Naive thymus-derived CD4-positive, alpha-beta T cell (primary cell): Measurements from ENCODE around the gene ACAN. TPM values are rescaled to one million over a fixed set of nuclear protein-coding genes. Genes with fewer than 3 reads are reported as not detected.

Experiments used
- ATAC-seq: fragments of 150-1000 bp; cut with Tn5 transposase; 2 replicates; pipeline ENCODE4 v1.10.0; 2021; ENCODE audit warnings: mild to moderate bottlenecking, moderate library complexity
- CTCF ChIA-PET: fragments of 350-600 bp; sonication (Branson Sonifier 250); formaldehyde crosslinking; loops from one replicate; lab custom pipeline; 2021; ENCODE audit warnings: antibody characterized with exemption; lab: Charles Lee
- POLR2A ChIA-PET: fragments of 350-600 bp; sonication (Branson Sonifier 250); formaldehyde crosslinking; loops from one replicate; lab custom pipeline; 2021; ENCODE audit warnings: antibody characterized with exemption, inconsistent platforms; lab: Charles Lee
- DNase-seq, 9 donors: peaks; one replicate each; pipeline versions ENCODE4 v3.0.0 to v3.0.0-alpha.2; 2020 to 2022; ENCODE audit warnings: mixed read lengths in 1 of 9
- H3K27ac ChIP-seq: one replicate; pipeline ENCODE4 v1.7.0; 2013; ENCODE audit warnings: mild to moderate bottlenecking, low read depth, low read length, moderate library complexity
- H3K27me3 ChIP-seq, 2 donors: one replicate each; pipeline ENCODE4 v1.7.0; 2013; ENCODE audit warnings: low read length in 2 of 2, mild to moderate bottlenecking in 2 of 2, moderate library complexity in 2 of 2; ENCODE audit not compliant: control insufficient read depth in 2 of 2, insufficient read depth in 2 of 2
- H3K36me3 ChIP-seq, 3 experiments: 1 replicate in 2 of 3; 2 replicates in 1 of 3; pipeline ENCODE4 v1.7.0; 2013; ENCODE audit warnings: low read length in 3 of 3, mild to moderate bottlenecking in 3 of 3, moderate library complexity in 1 of 3; ENCODE audit not compliant: insufficient read depth in 3 of 3, control insufficient read depth in 2 of 3
- H3K4me1 ChIP-seq, 2 donors: one replicate each; pipeline ENCODE4 v1.7.0; 2013; ENCODE audit warnings: low read length in 2 of 2, mild to moderate bottlenecking in 2 of 2, moderate library complexity in 1 of 2; ENCODE audit not compliant: control insufficient read depth in 2 of 2, insufficient read depth in 2 of 2
- H3K4me3 ChIP-seq: 2 replicates; pipeline ENCODE4 v1.7.0; 2013; ENCODE audit warnings: mild to moderate bottlenecking, low read length
- H3K9me3 ChIP-seq, 3 experiments: 1 replicate in 2 of 3; 2 replicates in 1 of 3; pipeline ENCODE4 v1.7.0; 2013; ENCODE audit warnings: low read length in 3 of 3; ENCODE audit not compliant: control insufficient read depth in 2 of 3
- H3K27ac Mint-ChIP-seq, 9 donors: one replicate each; pipeline ENCODE4 v1.8.0; 2020 to 2022; ENCODE audit warnings: mixed read lengths in 9 of 9, mild to moderate bottlenecking in 8 of 9, moderate library complexity in 5 of 9, inconsistent platforms in 2 of 9
- H3K27me3 Mint-ChIP-seq, 5 donors: one replicate each; pipeline ENCODE4 v1.8.0; 2021 to 2022; ENCODE audit warnings: mixed read lengths in 5 of 5, mild to moderate bottlenecking in 1 of 5
- H3K36me3 Mint-ChIP-seq, 5 donors: one replicate each; pipeline ENCODE4 v1.8.0; 2020 to 2022; ENCODE audit warnings: mixed read lengths in 5 of 5, mild to moderate bottlenecking in 3 of 5, inconsistent platforms in 1 of 5
- H3K4me1 Mint-ChIP-seq, 7 donors: one replicate each; pipeline ENCODE4 v1.8.0; 2020 to 2022; ENCODE audit warnings: mixed read lengths in 7 of 7, mild to moderate bottlenecking in 3 of 7, inconsistent platforms in 1 of 7
- H3K4me3 Mint-ChIP-seq, 10 donors: one replicate each; pipeline ENCODE4 v1.8.0; 2020 to 2022; ENCODE audit warnings: mild to moderate bottlenecking in 10 of 10, mixed read lengths in 10 of 10, moderate library complexity in 6 of 10, inconsistent platforms in 2 of 10
- H3K9me3 Mint-ChIP-seq, 11 donors: one replicate each; pipeline ENCODE4 v1.8.0; 2020 to 2022; ENCODE audit warnings: mixed read lengths in 11 of 11, mild to moderate bottlenecking in 4 of 11, inconsistent platforms in 1 of 11, moderate library complexity in 1 of 11
- intact Hi-C, 2 donors: fragments of 100-400 bp; cut with micrococcal nuclease; formaldehyde crosslinking; loops; one replicate each; pipeline ENCODE4 v1.15.1; 2023
- polyA plus RNA-seq, 2 donors: library from polyadenylated mRNA; unstranded; fragments of 300-500 nt; fragmentation: Illumina TruSeq; gene quantifications; one replicate each; pipeline ENCODE4 v1.2.3, GENCODE V29; 2021
- total RNA-seq, 6 experiments: library from RNA in 5 of 6; stranded (reverse) in 5 of 6; gene quantifications; 1 replicate in 5 of 6; 2 replicates in 1 of 6; pipeline ENCODE4 v1.2.3 and lab custom pipeline; 2021 to 2026

ACAN gene
- total and polyA plus RNA-seq, 7 experiments from 2014 or later, result 0.04 TPM; not detected in 6

- H3K4me3 Mint-ChIP-seq, result peak overlapping the region in 3 of 10 donors; percentile 9 to 54 (median 27)
- ChIA-PET CTCF (no interaction called here), POLR2A (no interaction called here)
- H3K9me3 Mint-ChIP-seq, result peaks cover 0 to 1% (median 0%) of the 10 kb centered on the region in 11 donors
- Histone ChIP-seq H3K4me1 (no peaks in the 10 kb centered on the region), H3K36me3 (no peaks in the 10 kb centered on the region), H3K4me3 (no peak overlapping the region), H3K27ac (no peak overlapping the region), H3K27me3 (peaks cover 0 to 7% of the 10 kb centered on the region in 2 donors), H3K9me3 (no peaks in the 10 kb centered on the region)
- ATAC-seq, result no peak
- DNase-seq, result no peak
- peaks cover 56 to 85% (median 75%) of the 10 kb centered on the region in 5 donors for H3K27me3 Mint-ChIP-seq
- H3K36me3 Mint-ChIP-seq, result peaks cover 0 to 5% (median 0%) of the 10 kb centered on the region in 5 donors
- intact Hi-C loops, result no loop called here
- H3K4me1 Mint-ChIP-seq, result peaks cover 2 to 22% (median 13%) of the 10 kb centered on the region in 7 donors
- H3K27ac Mint-ChIP-seq, result no peak overlapping the region
Measured at GRCh38 chr15:88803920-88804247, 648 bp downstream of the ACAN start.

- intact Hi-C loops, result no loop called here
- Mint-ChIP-seq H3K4me1 (peaks cover 2 to 22% (median 13%) of the 10 kb centered on the region in 7 donors), H3K36me3 (peaks cover 0 to 5% (median 0%) of the 10 kb centered on the region in 5 donors), H3K9me3 (peaks cover 0 to 1% (median 0%) of the 10 kb centered on the region in 11 donors), H3K4me3 (peak overlapping the region in 1 of 10 donors; percentile 27), H3K27ac (no peak overlapping the region), H3K27me3 (peaks cover 54 to 84% (median 75%) of the 10 kb centered on the region in 5 donors)
- ChIA-PET CTCF (no interaction called here), POLR2A (no interaction called here)
- ATAC-seq (no peak), DNase-seq (no peak)
- Histone ChIP-seq H3K4me3 (no peak overlapping the region), H3K36me3 (no peaks in the 10 kb centered on the region), H3K9me3 (no peaks in the 10 kb centered on the region), H3K27ac (no peak overlapping the region), H3K27me3 (peaks cover 0 to 7% of the 10 kb centered on the region in 2 donors), H3K4me1 (no peaks in the 10 kb centered on the region)
Measured at GRCh38 chr15:88804257-88804656, 1.0 kb downstream of the ACAN start.

GRCh38 chr15:88805031-88805780 is 2.0 kb downstream of the ACAN start:
- H3K36me3 ChIP-seq, result no peaks in the 10 kb centered on the region
- peaks cover 0 to 7% of the 10 kb centered on the region in 2 donors for H3K27me3 ChIP-seq
- H3K4me3 Mint-ChIP-seq, result no peak overlapping the region
- H3K36me3 Mint-ChIP-seq, result peaks cover 0 to 5% (median 0%) of the 10 kb centered on the region in 5 donors
- ChIA-PET CTCF (no interaction called here), POLR2A (no interaction called here)
- intact Hi-C loops, result no loop called here
- peaks cover 2 to 22% (median 13%) of the 10 kb centered on the region in 7 donors for H3K4me1 Mint-ChIP-seq
- DNase-seq (no peak), ATAC-seq (no peak)
- no peak overlapping the region for H3K27ac ChIP-seq
- peaks cover 49 to 74% (median 65%) of the 10 kb centered on the region in 5 donors for H3K27me3 Mint-ChIP-seq
- H3K4me3 ChIP-seq, result no peak overlapping the region
- peaks cover 0 to 1% (median 0%) of the 10 kb centered on the region in 11 donors for H3K9me3 Mint-ChIP-seq
- no peaks in the 10 kb centered on the region for H3K9me3 ChIP-seq
- H3K4me1 ChIP-seq, result no peaks in the 10 kb centered on the region
- no peak overlapping the region for H3K27ac Mint-ChIP-seq

- H3K9me3 Mint-ChIP-seq, result no peaks in the 10 kb centered on the region
- H3K36me3 ChIP-seq, result no peaks in the 10 kb centered on the region
- DNase-seq (no peak), ATAC-seq (no peak)
- no peak overlapping the region for H3K4me3 ChIP-seq
- ChIA-PET POLR2A (no interaction called here), CTCF (no interaction called here)
- no peak overlapping the region for H3K27ac ChIP-seq
- no peaks in the 10 kb centered on the region for H3K27me3 ChIP-seq
- H3K4me3 Mint-ChIP-seq, result no peak overlapping the region
- no peak overlapping the region for H3K27ac Mint-ChIP-seq
- no peaks in the 10 kb centered on the region for H3K9me3 ChIP-seq
- no peaks in the 10 kb centered on the region for H3K36me3 Mint-ChIP-seq
- H3K4me1 Mint-ChIP-seq, result no peaks in the 10 kb centered on the region
- no peaks in the 10 kb centered on the region for H3K4me1 ChIP-seq
- peaks cover 23 to 50% (median 38%) of the 10 kb centered on the region in 5 donors for H3K27me3 Mint-ChIP-seq
- intact Hi-C loops, result no loop called here
Measured at GRCh38 chr15:88810446-88810845, 7.2 kb downstream of the ACAN start.

GRCh38 chr15:88812133-88812532 is 8.9 kb downstream of the ACAN start:
- H3K9me3 ChIP-seq, result no peaks in the 10 kb centered on the region
- Mint-ChIP-seq H3K4me1 (no peaks in the 10 kb centered on the region), H3K9me3 (no peaks in the 10 kb centered on the region), H3K36me3 (no peaks in the 10 kb centered on the region), H3K4me3 (no peak overlapping the region), H3K27me3 (peaks cover 15 to 38% (median 25%) of the 10 kb centered on the region in 5 donors), H3K27ac (no peak overlapping the region)
- no peaks in the 10 kb centered on the region for H3K27me3 ChIP-seq
- DNase-seq (no peak), ATAC-seq (no peak)
- intact Hi-C loops, result no loop called here
- ChIA-PET CTCF (no interaction called here), POLR2A (no interaction called here)
- H3K4me3 ChIP-seq, result no peak overlapping the region
- no peaks in the 10 kb centered on the region for H3K36me3 ChIP-seq
- no peaks in the 10 kb centered on the region for H3K4me1 ChIP-seq
- no peak overlapping the region for H3K27ac ChIP-seq

- no peak for ATAC-seq
Measured at GRCh38 chr15:88813960-88814359, 10.7 kb downstream of the ACAN start.

GRCh38 chr15:88814393-88814792 is 11.2 kb downstream of the ACAN start:
- POLR2A ChIA-PET, result no interaction called here
- Histone ChIP-seq H3K4me3 (no peak overlapping the region), H3K4me1 (no peaks in the 10 kb centered on the region), H3K27me3 (no peaks in the 10 kb centered on the region), H3K9me3 (no peaks in the 10 kb centered on the region), H3K36me3 (no peaks in the 10 kb centered on the region), H3K27ac (no peak overlapping the region)
- intact Hi-C loops, result no loop called here
- ATAC-seq (no peak), DNase-seq (no peak)
- no peaks in the 10 kb centered on the region for H3K9me3 Mint-ChIP-seq
- H3K27me3 Mint-ChIP-seq, result peaks cover 10 to 22% (median 15%) of the 10 kb centered on the region in 5 donors
- no peaks in the 10 kb centered on the region for H3K4me1 Mint-ChIP-seq
- no peaks in the 10 kb centered on the region for H3K36me3 Mint-ChIP-seq
- H3K27ac Mint-ChIP-seq, result no peak overlapping the region
- CTCF ChIA-PET, result no interaction called here
- H3K4me3 Mint-ChIP-seq, result no peak overlapping the region

More at GRCh38 chr15:88813960-88814359, 10.7 kb downstream of the ACAN start:
- Histone ChIP-seq H3K4me3 (no peak overlapping the region), H3K27ac (no peak overlapping the region), H3K4me1 (no peaks in the 10 kb centered on the region), H3K27me3 (no peaks in the 10 kb centered on the region), H3K9me3 (no peaks in the 10 kb centered on the region), H3K36me3 (no peaks in the 10 kb centered on the region)
- ChIA-PET CTCF (no interaction called here), POLR2A (no interaction called here)
- Mint-ChIP-seq H3K4me3 (no peak overlapping the region), H3K4me1 (no peaks in the 10 kb centered on the region), H3K27me3 (peaks cover 12 to 22% (median 15%) of the 10 kb centered on the region in 5 donors), H3K9me3 (no peaks in the 10 kb centered on the region), H3K36me3 (no peaks in the 10 kb centered on the region), H3K27ac (no peak overlapping the region)
- DNase-seq, result no peak
- intact Hi-C loops, result no loop called here
